SU-DHL-6 (cell line): ENCODE results near the gene CLDN1.

ENCODE experiments used
- H2AFZ ChIP-seq: fragments of 200-600 bp; sonication (generic); 2 replicates; pipeline ENCODE4 v1.6.1; 2014; ENCODE audit warnings: low read depth, mild to moderate bottlenecking, moderate library complexity, mixed read lengths, antibody characterized with exemption, low read length; ENCODE audit not compliant: severe bottlenecking
- H3F3A ChIP-seq: fragments of 200-600 bp; shearing (Covaris generic); 2 replicates; pipeline ENCODE4 v1.6.0; 2016; ENCODE audit warnings: antibody characterized with exemption, mild to moderate bottlenecking; ENCODE audit not compliant: insufficient read depth
- H3K27ac ChIP-seq: fragments of 200-600 bp; sonication (generic); 2 replicates; pipeline ENCODE4 v1.5.1; 2016; ENCODE audit warnings: low read depth, mild to moderate bottlenecking, low read length, moderate library complexity, mixed read lengths
- H3K27me3 ChIP-seq: fragments of 200-600 bp; sonication (generic), shearing (Covaris generic); 2 replicates; pipeline ENCODE4 v1.6.0; 2014; ENCODE audit warnings: mild to moderate bottlenecking, low read length
- H3K36me3 ChIP-seq: fragments of 200-600 bp; sonication (generic); 2 replicates; pipeline ENCODE4 v1.6.1; 2014; ENCODE audit warnings: mild to moderate bottlenecking, low read length, mixed read lengths
- H3K4me2 ChIP-seq: fragments of 300-600, 200-600 bp; shearing (Covaris generic), sonication (generic); 2 replicates; pipeline ENCODE4 v1.6.0; 2014; ENCODE audit warnings: low read length, low read depth, mild to moderate bottlenecking; ENCODE audit not compliant: poor library complexity, severe bottlenecking
- H3K4me3 ChIP-seq: fragments of 200-600 bp; sonication (generic); 2 replicates; pipeline ENCODE4 v1.5.1; 2014; ENCODE audit warnings: antibody characterized with exemption, low read length, mild to moderate bottlenecking, mixed read lengths; ENCODE audit not compliant: insufficient read depth, poor library complexity, severe bottlenecking
- H3K79me2 ChIP-seq: fragments of 200-600 bp; sonication (generic); 2 replicates; pipeline ENCODE4 v1.6.1; 2014; ENCODE audit warnings: mild to moderate bottlenecking, low read length, moderate library complexity; ENCODE audit not compliant: insufficient read depth
- H3K9ac ChIP-seq: fragments of 200-600 bp; sonication (generic); 2 replicates; pipeline ENCODE4 v1.7.0; 2014; ENCODE audit warnings: mild to moderate bottlenecking, low read length
- H3K9me2 ChIP-seq: fragments of 200-600 bp; sonication (generic); replicated peaks from 2 replicates; pipeline ENCODE4 v1.6.1; 2014; ENCODE audit warnings: low read length; ENCODE audit not compliant: insufficient read depth
- H3K9me3 ChIP-seq: fragments of 200-600 bp; sonication (generic); 2 replicates; pipeline ENCODE4 v1.6.1; 2014; ENCODE audit warnings: low read length, mixed read lengths; ENCODE audit not compliant: insufficient read depth
- H4K20me1 ChIP-seq: fragments of 200-600 bp; sonication (generic); 2 replicates; pipeline ENCODE4 v1.6.1; 2014; ENCODE audit warnings: low read depth, mild to moderate bottlenecking, antibody characterized with exemption, low read length, moderate library complexity, mixed read lengths
- CTCF ChIP-seq: fragments of 200-600 bp; sonication (generic); IDR thresholded peaks from one replicate; pipeline ENCODE4 v1.5.1; 2017; ENCODE audit warnings: antibody characterized with exemption, mild to moderate bottlenecking, low read length, moderate library complexity; ENCODE audit not compliant: insufficient read depth, poor library complexity, severe bottlenecking
- EZH2phosphoT487 ChIP-seq: fragments of 200-600 bp; sonication (generic), shearing (Covaris generic); conservative IDR thresholded peaks from 2 replicates; pipeline ENCODE4 v1.6.1; 2018; ENCODE audit warnings: mild to moderate bottlenecking, antibody characterized with exemption, low read length, moderate library complexity, mixed read lengths

Gene CLDN1

DNA sequence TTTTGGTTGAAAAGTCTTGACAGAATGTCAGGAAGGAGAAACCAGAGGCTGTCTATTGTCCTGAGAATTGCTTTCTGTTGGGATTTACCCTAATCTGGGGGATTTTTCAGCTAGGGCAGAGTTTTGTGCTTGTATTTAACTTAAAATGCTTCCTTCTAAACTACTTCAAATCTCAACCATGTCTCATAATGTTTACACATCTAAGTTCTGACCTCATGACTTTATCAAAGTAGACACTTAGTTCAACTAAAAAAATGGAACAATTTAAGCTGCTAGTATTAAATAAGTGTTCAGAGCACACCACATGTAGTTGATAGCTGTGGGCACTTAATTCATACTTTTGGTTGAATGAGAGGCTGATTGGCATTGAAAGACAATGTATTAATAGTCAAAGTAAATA lies 28.2 kb downstream of the CLDN1 start:
- no peak overlapping the region for H3K27ac ChIP-seq
- no peak for TF ChIP-seq CTCF
- TF ChIP-seq EZH2phosphoT487: no peak
- 0 out of 2 replicates have a peak, but pooled peaks cover 9% of the 10 kb centered on the region for H3K9me3 ChIP-seq
- no peaks in the 10 kb centered on the region for H3K9me2 ChIP-seq
- no peaks in the 10 kb centered on the region for H3K79me2 ChIP-seq
- H3F3A ChIP-seq: no peaks in the 10 kb centered on the region
- H3K27me3 ChIP-seq: no peaks in the 10 kb centered on the region
- H3K9ac ChIP-seq: no peak overlapping the region
- no peaks in the 10 kb centered on the region for H4K20me1 ChIP-seq
- no peaks in the 10 kb centered on the region for H3K36me3 ChIP-seq
- no peak overlapping the region for H3K4me2 ChIP-seq
- H2AFZ ChIP-seq: no peak overlapping the region
- H3K4me3 ChIP-seq: no peak overlapping the region

GRCh38 chr3:190293621-190294020 lies 28.6 kb downstream of the CLDN1 start:
- Histone ChIP-seq H3K4me3 (no peak overlapping the region), H2AFZ (no peak overlapping the region), H3K9me3 (0 out of 2 replicates have a peak, but pooled peaks cover 9% of the 10 kb centered on the region), H3K27ac (no peak overlapping the region), H3K4me2 (no peak overlapping the region), H4K20me1 (no peaks in the 10 kb centered on the region), H3F3A (no peaks in the 10 kb centered on the region), H3K79me2 (no peaks in the 10 kb centered on the region), H3K9ac (no peak overlapping the region), H3K9me2 (no peaks in the 10 kb centered on the region), H3K36me3 (no peaks in the 10 kb centered on the region), H3K27me3 (no peaks in the 10 kb centered on the region)
- TF ChIP-seq EZH2phosphoT487 (no peak), CTCF (no peak)

GRCh38 chr3:190291994-190292584 lies 30.2 kb downstream of the CLDN1 start:
- Histone ChIP-seq H3K9me2 (no peaks in the 10 kb centered on the region), H3K4me2 (no peak overlapping the region), H3F3A (no peaks in the 10 kb centered on the region), H3K27me3 (no peaks in the 10 kb centered on the region), H3K4me3 (no peak overlapping the region), H2AFZ (no peak overlapping the region), H3K9ac (no peak overlapping the region), H3K9me3 (0 out of 2 replicates have a peak, but pooled peaks cover 9% of the 10 kb centered on the region), H3K27ac (no peak overlapping the region), H4K20me1 (no peaks in the 10 kb centered on the region), H3K79me2 (no peaks in the 10 kb centered on the region), H3K36me3 (no peaks in the 10 kb centered on the region)
- TF ChIP-seq CTCF (no peak), EZH2phosphoT487 (no peak)

- TF ChIP-seq EZH2phosphoT487 (no peak), CTCF (no peak)
- Histone ChIP-seq H3K9me2 (no peaks in the 10 kb centered on the region), H2AFZ (no peak overlapping the region), H3K36me3 (no peaks in the 10 kb centered on the region), H3K4me2 (no peak overlapping the region), H3K27me3 (no peaks in the 10 kb centered on the region), H3F3A (no peaks in the 10 kb centered on the region), H3K9ac (no peak overlapping the region), H3K9me3 (0 out of 2 replicates have a peak, but pooled peaks cover 9% of the 10 kb centered on the region), H4K20me1 (no peaks in the 10 kb centered on the region), H3K4me3 (no peak overlapping the region), H3K79me2 (no peaks in the 10 kb centered on the region), H3K27ac (no peak overlapping the region)
These were observed 32.3 kb downstream of the CLDN1 start for GRCh38 chr3:190289989-190290388.
